DND-41 (cell line): ENCODE measurements around the gene NR6A1.

Experiments used
- ATAC-seq: fragments of 200-7000 bp; cut with Tn5 transposase; 3 replicates; pipeline ENCODE4 v1.9.1; 2021; ENCODE audit warnings: low read depth; ENCODE audit not compliant: insufficient read depth
- DNase-seq: peaks from one replicate; pipeline ENCODE4 v3.0.0-alpha.2; 2020
- H2AFZ ChIP-seq: 2 replicates; pipeline ENCODE4 v1.6.0; 2012; ENCODE audit warnings: low read depth, low read length
- H3K27ac ChIP-seq: 2 replicates; pipeline ENCODE4 v1.5.1; 2012; ENCODE audit warnings: low read length, inconsistent platforms
- H3K27me3 ChIP-seq: fragments of 200-600 bp; sonication (generic); 2 replicates; pipeline ENCODE4 v1.6.0; 2012; ENCODE audit warnings: low read length, mild to moderate bottlenecking, inconsistent platforms; ENCODE audit not compliant: insufficient read depth, poor library complexity
- H3K36me3 ChIP-seq: 2 replicates; pipeline ENCODE4 v1.5.1; 2012; ENCODE audit warnings: low read length, inconsistent platforms; ENCODE audit not compliant: insufficient read depth
- H3K4me1 ChIP-seq: 2 replicates; pipeline ENCODE4 v1.5.1; 2012; ENCODE audit warnings: mild to moderate bottlenecking, low read length; ENCODE audit not compliant: insufficient read depth
- H3K4me2 ChIP-seq: 2 replicates; pipeline ENCODE4 v1.6.0; 2012; ENCODE audit warnings: mild to moderate bottlenecking, moderate library complexity, low read length, inconsistent platforms; ENCODE audit not compliant: insufficient read depth
- H3K4me3 ChIP-seq, 2 experiments: fragments of 200-600 bp in 1 of 2; shearing (Covaris generic) in 1 of 2; 2 replicates each; pipeline ENCODE4 v1.5.1; 2012 to 2016; ENCODE audit warnings: inconsistent platforms in 2 of 2, low read length in 2 of 2, mild to moderate bottlenecking in 2 of 2, low read depth in 1 of 2, moderate library complexity in 1 of 2
- H3K79me2 ChIP-seq: 2 replicates; pipeline ENCODE4 v1.6.0; 2012; ENCODE audit warnings: low read length, inconsistent platforms; ENCODE audit not compliant: insufficient read depth
- H3K9ac ChIP-seq: 2 replicates; pipeline ENCODE4 v1.6.0; 2012; ENCODE audit warnings: low read depth, mild to moderate bottlenecking, inconsistent platforms, low read length, moderate library complexity
- H3K9me3 ChIP-seq: 2 replicates; pipeline ENCODE4 v1.5.1; 2012; ENCODE audit warnings: low read length, moderate library complexity, mild to moderate bottlenecking, inconsistent platforms; ENCODE audit not compliant: insufficient read depth, severe bottlenecking
- H4K20me1 ChIP-seq: 2 replicates; pipeline ENCODE4 v1.6.0; 2012; ENCODE audit warnings: low read length; ENCODE audit not compliant: insufficient read depth
- EZH2 ChIP-seq: IDR thresholded peaks from 3 replicates; pipeline ENCODE4 v1.6.1; 2012; ENCODE audit warnings: borderline replicate concordance, low read depth, mild to moderate bottlenecking, moderate library complexity, low read length, inconsistent platforms; ENCODE audit not compliant: severe bottlenecking
- TF ChIP-seq, protein P1 (sequence below): IDR thresholded peaks from 2 replicates; pipeline ENCODE4 v1.5.1; 2012; ENCODE audit warnings: borderline replicate concordance, low read length, moderate library complexity, mild to moderate bottlenecking; ENCODE audit not compliant: poor library complexity, severe bottlenecking; ENCODE audit errors: extremely low read depth

The NR6A1 gene

DNA sequence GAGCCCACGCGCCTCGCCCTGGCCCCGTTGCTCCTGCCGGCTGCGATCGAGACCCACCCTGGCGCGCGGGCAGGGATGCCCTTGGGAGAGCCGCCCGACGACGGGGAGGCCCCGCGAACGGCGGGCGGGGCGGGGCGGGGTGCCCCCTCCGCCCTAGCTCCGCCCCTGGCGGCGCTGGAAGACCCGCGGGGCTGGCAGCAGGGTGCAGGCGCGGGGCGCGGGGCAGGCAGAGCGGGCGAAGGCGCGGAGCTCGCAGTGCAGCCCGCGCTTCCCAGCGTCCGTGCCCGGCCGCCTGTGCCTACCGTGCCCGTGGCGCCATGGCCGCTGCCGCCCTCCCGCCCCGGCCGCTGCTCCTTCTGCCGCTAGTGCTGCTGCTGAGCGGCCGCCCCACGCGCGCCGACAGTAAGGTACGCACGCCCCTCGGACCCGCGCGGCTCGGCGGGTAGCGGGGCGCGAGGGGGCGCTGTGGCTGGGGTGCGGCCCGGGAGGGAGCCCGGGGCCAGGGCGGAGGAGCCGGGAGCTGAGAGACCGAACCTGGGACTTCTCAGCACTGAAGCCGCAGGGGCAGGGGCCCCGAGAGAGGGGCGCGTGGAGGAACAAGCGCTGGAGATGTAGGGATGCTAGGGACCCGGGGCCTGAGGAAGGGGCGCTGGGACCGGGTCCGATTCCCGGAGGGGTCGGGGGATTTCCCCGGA lies 6.0 kb upstream of the NR6A1 start, which contains the start of gene OLFML2A:
Gene OLFML2A, plus strand, starts transcription at position 180 of the 695 bp plus-strand sequence. Its CDS starts 138 bp downstream, at position 318.
- Histone ChIP-seq H3K27me3 (no peaks in the 10 kb centered on the region), H3K4me3 (no peak within 1 kb of the TSS), H3K9me3 (no peaks in the 10 kb centered on the region), H3K36me3 (no peaks in the 10 kb centered on the region), H4K20me1 (no peaks in the 10 kb centered on the region), H3K79me2 (no peaks in the 10 kb centered on the region), H3K27ac (no peak within 1 kb of the TSS), H3K4me1 (peaks cover 3% of the 10 kb centered on the region), H2AFZ (no peak within 1 kb of the TSS), H3K9ac (no peak within 1 kb of the TSS), H3K4me2 (no peak within 1 kb of the TSS)
- DNase-seq (no peak), ATAC-seq (no peak)
- no peak for TF ChIP-seq EZH2
- TF ChIP-seq, protein P1, sequence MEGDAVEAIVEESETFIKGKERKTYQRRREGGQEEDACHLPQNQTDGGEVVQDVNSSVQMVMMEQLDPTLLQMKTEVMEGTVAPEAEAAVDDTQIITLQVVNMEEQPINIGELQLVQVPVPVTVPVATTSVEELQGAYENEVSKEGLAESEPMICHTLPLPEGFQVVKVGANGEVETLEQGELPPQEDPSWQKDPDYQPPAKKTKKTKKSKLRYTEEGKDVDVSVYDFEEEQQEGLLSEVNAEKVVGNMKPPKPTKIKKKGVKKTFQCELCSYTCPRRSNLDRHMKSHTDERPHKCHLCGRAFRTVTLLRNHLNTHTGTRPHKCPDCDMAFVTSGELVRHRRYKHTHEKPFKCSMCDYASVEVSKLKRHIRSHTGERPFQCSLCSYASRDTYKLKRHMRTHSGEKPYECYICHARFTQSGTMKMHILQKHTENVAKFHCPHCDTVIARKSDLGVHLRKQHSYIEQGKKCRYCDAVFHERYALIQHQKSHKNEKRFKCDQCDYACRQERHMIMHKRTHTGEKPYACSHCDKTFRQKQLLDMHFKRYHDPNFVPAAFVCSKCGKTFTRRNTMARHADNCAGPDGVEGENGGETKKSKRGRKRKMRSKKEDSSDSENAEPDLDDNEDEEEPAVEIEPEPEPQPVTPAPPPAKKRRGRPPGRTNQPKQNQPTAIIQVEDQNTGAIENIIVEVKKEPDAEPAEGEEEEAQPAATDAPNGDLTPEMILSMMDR, result no peak

DNA sequence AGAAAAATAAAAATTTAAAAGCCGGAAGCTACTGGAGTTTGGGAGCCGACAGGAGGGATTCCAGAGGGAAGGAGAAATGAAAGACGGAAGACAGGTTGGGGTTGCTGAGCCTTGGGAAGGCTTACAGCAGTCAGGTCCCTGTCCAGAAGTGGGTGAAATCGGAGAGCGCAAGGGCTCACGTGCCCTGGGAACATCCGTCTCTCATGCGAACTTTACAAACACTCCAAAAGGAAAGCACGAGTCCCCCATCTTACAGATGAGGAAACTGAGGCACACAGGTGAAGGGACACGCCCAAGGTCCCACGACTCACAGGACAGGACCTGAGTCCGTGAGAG lies 5.5 kb upstream of the NR6A1 start:
- TF ChIP-seq, protein P1, result no peak
- no peak for TF ChIP-seq EZH2
- no peaks in the 10 kb centered on the region for H3K27me3 ChIP-seq
- no peak overlapping the region for H2AFZ ChIP-seq
- H3K4me1 ChIP-seq, result peaks cover 9% of the 10 kb centered on the region
- no peaks in the 10 kb centered on the region for H4K20me1 ChIP-seq
- H3K9me3 ChIP-seq, result no peaks in the 10 kb centered on the region
- no peak for DNase-seq
- no peaks in the 10 kb centered on the region for H3K79me2 ChIP-seq
- ATAC-seq, result no peak
- no peak overlapping the region for H3K4me2 ChIP-seq
- no peaks in the 10 kb centered on the region for H3K36me3 ChIP-seq
- H3K4me3 ChIP-seq, result no peak overlapping the region
- no peak overlapping the region for H3K27ac ChIP-seq
- H3K9ac ChIP-seq, result no peak overlapping the region

DNA sequence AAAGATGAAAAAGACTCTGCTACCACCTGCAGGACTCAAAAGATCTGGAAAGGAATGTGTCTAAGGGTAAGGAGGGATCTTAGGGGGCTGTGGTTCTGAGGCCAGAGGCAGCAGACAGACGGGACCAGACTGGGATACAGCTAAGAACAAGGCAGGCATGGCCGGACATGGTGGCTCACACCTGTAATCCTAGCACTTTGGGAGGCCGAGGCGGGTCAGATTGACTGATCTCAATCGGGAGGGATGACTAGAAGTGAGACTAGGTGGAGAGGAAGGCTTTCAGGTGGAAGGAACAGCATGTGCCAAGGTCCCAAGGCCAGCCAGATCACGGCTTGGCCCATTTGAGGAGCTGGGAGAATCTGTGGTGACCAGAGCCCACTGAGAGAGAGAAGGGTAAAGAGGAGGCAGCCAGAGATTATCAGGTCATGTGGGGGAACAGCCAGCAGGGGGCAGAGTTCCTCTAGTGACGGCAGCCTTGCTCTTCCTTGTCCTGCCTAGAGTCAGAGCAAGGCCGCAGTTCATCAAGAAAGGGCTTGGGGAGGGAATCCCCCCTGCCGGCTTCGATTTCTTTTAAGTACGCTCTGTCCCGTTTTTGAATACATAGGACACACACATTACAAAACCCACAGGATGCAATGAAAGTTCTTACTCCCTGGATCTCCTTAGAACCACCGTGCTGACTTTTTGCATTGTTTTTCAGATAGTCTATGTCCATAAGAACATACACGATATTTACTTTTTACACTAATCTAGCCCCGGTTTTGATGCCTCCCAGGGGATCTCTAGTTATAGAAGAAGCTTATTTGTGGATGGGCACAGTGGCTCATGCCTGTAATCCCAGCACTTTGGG lies 3.2 kb upstream of the NR6A1 start:
- Histone ChIP-seq H3K27ac (no peak overlapping the region), H3K4me2 (no peak overlapping the region), H3K4me1 (peaks cover 21% of the 10 kb centered on the region), H4K20me1 (no peaks in the 10 kb centered on the region), H2AFZ (peak overlapping the region; percentile 19; the same call in 1 of the 2 replicates), H3K9me3 (no peaks in the 10 kb centered on the region), H3K79me2 (no peaks in the 10 kb centered on the region), H3K36me3 (no peaks in the 10 kb centered on the region), H3K4me3 (no peak overlapping the region), H3K27me3 (peaks cover 11% of the 10 kb centered on the region), H3K9ac (no peak overlapping the region)
- ATAC-seq, result peak; percentile 44
- TF ChIP-seq, protein P1, result peak; percentile 86
- no peak for TF ChIP-seq EZH2
- DNase-seq, result peak; percentile 80
